Measurements from ENCODE around the gene POU3F3.

POU3F3 gene

DNA sequence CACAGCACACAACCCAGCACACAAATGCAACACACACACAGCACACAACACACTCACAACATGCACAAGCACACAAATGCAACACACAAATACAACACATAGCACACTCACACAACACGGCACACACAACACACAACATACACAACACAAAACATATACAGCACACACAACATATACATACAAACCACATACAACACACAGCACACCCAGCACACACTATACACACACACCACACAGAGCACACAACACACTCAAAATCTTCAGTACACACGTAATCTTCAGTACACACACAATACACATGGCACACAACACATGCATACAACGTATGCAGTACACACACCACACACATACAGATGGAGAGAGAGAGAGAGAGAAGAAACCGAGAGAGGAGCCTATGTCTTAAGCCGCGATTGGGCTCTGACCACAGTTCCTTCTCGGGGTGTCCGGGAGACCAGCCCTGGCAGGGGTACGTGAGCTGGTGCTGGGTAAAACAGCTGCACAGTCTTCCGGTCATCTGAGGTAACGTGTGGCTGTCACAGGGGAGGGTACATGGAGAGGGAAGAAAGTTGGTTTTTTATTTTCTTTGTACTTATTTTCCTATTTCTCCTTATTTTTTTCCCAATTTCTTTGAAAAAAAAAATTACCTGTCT is 25.1 kb downstream of the POU3F3 start:
- DNase-seq = no peak

DNA sequence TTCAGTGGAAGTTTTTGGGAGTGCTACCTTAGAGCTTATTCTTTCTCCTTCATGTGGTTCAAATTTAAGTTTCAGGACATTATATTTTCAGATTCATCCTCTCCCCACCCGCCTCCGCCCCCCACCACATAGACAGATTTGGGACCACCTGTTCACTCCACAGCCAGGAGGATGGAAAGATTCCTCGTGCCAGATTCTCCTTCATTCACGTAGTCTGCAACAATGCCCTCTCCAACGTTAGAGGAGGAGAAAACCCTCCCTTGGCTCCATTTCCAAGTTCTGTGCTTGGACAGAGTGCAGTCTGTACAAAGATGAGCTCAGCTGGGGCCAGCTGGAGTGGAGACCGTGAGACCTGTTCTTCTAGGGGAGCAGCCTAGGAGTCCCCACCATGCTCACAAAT is 26.2 kb downstream of the POU3F3 start:
- DNase-seq = no peak

DNA sequence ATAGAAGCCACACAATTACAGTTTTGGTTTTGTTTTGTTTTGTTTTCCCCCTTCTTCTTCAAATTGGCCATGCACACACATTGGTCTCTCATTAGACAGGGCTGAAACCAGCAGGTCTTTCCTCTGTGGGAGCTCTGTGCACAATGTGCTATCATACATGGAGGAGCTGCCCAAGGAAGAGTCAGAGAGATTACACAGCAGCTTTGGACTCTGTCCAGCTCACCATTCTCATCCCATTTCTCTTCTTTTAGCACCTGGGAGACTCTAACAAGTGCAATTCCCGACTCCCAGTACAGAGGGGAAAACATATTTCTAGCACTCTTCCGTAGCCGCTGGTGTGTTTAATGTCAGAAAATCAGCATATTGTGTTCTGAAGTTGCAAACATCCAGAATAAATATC is 29.4 kb downstream of the POU3F3 start:
- DNase-seq = no peak

DNA sequence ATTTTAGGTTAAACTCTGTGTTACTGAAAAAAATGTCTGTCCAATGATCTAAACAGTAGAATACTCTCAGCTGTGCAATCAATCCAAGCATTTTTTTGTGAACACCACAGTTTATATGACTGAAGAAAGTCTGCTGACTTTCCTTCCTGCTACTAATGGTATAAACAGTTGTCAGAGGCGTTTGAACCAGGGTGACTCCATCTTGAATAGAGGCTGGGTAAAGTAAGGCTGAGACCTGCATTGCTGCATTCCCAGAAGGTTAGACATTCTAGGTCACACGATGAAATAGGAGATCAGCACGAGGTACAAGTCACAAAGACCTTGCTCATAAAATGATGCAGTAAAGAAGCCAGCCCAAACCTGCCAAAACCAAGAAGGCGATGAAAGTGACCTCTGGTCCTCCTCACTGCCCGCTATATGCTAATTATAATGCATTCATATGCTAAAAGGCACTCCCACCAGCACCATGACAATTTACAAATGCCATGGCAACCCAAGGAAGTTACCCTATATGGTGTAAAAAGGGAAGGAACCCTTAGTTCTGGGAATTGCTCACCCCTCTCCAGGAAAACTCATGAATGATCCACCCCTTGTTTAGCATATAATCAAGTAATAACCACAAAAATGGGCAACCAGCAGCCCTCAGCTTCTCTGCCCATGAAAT is 31.3 kb downstream of the POU3F3 start:
- DNase-seq = no peak

DNA sequence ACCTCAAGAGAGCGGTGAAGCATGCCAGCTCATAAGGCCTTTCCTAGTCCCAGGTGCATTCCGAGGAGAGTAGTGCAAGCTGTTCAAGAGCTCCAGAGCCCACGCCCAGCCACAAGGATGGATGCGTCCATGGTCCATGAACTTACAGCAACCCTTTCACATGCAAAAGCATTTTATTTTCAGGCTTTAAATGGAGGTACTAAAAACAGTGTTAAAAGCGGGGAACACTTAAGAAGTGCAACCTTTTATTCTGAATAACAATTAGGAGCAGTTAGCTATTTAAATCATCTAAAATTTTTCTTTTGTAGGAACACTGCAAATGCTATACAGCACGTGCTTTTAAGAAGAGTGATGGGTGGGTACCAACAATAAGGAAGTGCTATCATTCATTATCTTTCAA is 33.8 kb downstream of the POU3F3 start:
- DNase-seq = no peak

DNA sequence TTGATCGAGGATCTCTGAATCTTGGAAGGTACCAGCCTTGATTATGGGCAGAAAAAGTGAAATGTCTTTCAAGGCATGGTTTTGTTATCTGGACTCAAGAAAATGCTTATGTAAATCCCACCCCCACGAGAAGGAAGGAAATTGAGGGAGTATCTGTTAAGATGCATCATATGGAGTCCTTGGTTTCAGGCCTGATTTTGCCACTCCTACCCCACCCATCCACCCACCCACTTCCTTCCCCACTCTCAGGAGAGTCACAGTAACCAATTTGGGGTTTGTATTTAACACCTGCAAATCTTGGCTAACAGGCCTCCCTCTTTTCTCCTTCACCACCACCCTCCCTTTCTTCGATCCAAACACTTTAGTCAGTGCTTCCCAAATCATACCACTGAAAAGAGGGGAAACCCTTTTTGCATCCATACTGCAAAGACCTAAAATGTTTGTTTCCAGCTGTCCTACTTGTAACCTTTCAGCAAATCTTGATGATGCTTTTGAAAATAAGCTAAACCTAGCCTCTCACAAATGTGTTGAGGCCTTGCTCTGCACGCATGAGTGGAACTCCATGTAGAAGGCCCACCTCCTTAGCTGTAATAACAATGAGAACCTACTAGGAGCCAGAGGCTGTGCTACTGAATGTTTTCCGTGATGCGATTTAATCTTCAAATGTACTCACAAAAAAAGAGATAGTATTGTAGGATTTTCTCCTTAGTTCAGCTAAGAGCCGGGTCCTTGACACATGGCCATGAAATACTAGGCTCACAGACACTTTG is 34.8 kb downstream of the POU3F3 start:
- DNase-seq = no peak

DNA sequence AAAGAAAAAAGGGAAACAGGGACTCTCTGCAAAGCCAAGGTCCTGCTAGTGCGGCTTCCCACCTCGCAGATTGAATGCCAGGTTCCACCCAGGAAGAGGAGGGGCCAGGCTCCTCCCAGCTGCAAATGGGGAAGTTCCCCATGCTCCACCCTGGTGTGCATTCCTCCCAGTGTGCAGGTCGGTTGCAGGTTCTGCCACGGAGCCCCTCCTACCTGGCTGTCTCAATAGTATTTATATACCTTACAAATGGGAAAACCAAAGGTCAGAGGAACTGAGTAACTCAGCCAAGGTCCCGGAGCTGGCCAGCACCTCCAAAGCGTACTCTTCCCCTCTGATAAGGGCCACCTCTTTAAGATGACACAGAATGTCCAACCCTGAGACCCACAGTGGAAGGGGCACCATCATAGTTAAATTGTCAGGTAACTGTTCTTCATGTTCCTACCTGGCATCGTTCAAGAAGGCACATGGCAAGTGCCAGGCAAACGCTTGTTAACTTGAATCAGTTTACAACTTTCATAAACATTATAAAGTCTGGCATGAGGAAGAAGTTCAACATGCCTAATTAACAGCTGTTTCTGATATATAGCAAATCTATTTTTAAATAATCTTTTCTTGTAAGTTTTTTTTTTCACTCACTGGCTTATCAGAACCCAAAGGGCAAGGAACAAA is 35.5 kb downstream of the POU3F3 start:
- DNase-seq = no peak

DNA sequence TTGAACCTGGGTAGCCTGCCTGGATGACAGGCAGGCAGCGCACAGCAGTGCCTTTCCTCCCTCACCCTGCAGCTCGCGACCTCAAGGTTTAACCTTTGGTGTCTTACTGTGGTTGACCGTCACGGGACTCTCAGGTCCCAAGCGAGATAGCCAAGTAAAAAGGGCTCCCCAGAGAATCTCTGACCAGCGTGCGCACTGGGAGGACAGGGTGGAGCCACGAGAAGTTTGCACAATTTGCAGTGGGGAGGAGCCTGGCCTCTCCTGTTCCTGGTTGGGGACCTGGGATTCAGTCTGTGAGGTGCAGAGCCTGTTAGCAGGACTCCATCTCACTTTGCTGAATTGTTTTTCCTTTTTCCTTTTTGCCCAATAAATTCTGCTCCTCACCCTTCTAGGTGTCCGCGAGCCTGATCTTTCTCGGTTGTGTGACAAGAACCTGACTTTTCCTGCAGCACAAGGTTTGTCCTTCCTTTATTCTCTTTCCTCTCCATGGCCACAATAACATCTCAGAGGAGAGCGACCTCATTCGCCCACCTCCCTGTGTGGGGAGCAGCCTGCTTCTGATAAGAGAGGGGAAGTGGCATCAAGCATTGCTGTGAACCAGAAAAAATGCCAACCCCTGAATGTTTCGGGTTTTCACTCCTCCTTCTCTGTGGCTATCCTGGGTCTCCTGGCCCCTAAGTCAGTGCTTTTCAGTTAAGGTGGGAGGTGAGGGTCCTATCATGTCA is 36.2 kb downstream of the POU3F3 start:
- no peak for DNase-seq

DNA sequence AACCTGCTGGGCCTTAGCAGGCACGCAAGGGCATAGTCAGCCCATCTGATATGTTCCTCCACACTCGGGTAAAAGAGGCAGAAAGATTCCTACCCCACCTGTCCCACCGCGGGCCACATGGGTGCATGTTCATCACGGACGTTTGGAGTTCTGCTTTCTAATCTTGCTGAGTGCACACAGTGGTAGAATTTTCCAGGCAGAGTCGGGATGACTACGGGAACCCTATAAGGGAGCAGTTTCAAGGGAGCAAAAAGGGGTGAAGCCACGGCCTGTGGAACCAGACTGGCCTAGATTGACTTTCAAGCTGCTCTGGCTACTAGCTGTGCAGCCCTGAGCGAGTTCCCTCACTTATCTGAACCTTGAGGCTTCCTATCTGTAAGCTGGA is 36.8 kb downstream of the POU3F3 start:
- DNase-seq = no peak

DNA sequence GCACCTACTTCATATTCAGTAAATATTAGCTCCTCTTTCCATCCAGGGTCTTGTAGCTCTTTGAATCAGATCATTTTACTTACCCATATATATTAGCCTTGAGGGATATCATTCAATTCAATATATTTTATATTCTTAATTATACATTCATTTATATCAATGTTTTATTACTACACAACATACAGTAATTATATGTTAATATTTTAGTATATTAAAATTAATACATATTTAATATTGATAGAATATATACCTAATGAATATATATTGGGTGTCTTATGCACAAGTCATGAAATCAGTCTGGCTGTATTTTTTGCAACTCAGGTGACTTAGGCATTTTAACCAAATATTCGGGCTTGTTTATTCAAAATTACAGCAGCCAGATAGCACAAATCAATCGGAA is 37.2 kb downstream of the POU3F3 start:
- no peak for DNase-seq

DNA sequence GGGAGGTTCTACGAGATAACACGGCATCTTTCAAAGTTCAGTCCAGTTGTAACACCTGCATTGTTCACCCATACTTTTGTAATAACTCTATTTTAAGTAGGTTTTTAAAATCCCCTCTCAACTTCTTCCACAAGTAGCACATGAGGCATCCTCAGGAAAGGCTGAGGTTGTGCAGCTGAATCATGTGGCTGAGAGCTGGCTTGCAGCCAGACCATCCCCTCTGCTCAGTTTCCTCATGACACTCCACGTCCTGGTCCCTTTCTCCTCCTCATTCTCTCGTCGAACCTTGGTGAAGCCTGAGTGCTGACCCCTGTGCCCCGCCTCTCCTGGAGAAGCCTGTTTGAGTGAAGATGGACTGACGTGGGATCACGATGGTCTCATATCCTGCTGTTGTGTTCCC is 42.5 kb downstream of the POU3F3 start:
- DNase-seq = no peak

DNA sequence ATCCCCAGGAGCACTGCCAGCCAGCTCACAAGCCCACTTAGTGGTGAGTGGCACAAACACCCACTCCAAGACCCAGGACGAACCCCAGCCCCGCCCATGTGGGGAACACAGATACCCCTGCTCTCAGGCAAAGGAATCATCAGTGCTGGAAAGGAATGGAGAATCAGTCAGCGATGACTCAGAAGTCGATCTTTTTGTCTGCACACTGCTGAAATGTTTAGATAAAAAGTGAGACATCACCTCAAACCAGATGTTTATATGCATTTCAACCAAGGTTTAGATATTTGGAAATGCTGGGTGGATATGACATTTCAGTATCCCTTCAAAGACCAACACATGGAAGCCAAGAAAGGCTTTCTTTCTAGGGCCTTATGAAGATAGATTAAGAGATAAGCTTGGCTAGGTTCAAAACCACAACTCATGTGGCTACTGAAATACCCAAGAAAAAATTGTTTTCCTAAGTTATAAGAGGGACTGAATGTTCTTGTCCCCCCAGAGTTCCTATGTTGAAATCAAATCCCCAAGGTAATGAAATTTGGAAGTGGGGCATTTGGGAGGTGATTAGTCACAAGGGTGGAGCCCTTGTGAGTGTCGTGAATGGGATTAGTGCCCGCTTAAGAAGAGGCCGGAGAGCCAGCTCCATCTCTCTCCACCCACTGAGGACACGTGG is 43.7 kb downstream of the POU3F3 start:
- DNase-seq = no peak

DNA sequence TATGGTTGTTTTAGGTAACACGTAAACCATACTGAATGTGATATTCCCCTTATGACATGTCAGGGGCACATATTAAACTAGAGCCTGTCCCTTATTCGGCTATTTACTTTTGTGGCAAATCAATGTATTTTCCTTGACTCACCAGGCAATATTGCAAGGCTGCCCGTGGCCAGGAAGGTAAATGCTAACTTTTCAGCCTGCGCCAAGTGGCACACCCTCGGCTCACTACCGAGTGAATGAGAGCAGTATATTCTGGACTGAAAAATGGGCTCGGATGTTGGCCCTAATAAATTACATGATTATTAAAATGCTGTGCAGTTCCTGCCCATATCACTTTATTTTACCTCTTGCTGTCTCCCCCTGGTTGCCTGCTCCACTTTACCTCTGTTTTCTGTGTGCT is 46.7 kb downstream of the POU3F3 start:
- DNase-seq = no peak

DNA sequence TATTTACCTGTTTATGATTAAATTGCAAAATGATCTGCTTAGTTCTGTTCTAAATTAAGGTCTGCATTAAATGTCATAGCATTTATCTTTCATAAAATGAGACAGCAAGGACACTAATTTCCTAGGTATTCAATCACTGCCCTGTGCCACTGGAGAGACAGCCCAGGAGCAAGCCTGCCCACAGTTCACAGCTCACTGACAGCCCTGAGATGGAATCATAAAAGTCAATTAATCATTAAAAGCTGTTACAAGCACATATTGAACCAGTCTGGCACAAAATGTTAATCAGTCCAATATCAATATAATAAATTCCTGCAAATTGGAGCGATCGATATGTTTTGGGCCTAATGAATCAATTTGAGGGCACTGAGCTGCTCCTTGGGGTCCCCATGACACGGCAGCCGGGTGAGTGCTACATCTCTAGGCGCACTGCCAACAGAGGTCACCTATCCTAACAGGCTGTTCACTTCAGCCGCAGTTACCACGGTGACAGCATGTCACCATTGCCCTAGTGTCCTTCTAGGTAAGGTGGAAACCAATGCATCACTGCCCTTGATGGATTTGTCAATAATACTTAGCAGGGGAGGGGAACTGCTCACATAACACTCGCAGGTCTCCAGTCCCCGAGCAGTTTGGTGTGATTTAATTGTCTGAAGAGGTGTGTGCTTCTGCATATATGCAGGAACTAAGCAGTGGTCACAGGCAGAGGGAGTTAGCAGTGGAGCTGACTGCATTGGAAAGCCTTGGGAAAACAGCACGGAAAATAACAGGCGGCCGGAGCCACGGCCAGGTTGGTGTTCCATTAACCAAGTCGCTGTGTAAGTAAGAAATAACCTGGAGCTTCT is 47.3 kb downstream of the POU3F3 start:
- peak in 1 of 2 experiments; percentile 10 for DNase-seq

DNA sequence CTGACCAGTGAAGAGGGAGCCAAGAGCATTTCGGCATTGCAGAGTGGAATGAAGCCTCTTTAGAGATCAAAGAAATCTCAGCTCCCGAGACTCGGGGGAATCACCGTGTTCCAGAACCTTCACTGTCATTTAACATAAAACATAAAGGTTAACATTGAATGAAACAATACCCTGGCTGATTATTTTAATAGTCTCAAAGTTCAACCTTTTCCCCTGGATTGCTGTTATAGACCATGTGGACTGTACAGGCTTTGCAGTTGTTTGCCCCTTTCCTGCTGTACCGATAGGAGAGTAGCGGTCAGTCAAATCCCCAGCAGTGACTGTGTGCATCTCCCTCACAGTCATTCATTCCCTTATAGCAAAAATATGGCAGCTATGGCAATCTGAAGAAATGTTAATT is 48.4 kb downstream of the POU3F3 start:
- no peak for DNase-seq

Measured in NCI-H2081 (cell line).